Loucy (cell line): ENCODE measurements around the gene CST9.

Experiments
- EZH2phosphoT487 ChIP-seq: fragments of 200-600 bp; IDR thresholded peaks from 2 replicates; pipeline ENCODE4 v1.6.1; 2018; ENCODE audit warnings: antibody characterized with exemption, mild to moderate bottlenecking, moderate library complexity, borderline replicate concordance
- TF ChIP-seq, protein P1 (sequence below): fragments of 200-600 bp; sonication (generic); conservative IDR thresholded peaks from 2 replicates; pipeline ENCODE4 v1.5.1; 2014; ENCODE audit warnings: mild to moderate bottlenecking, antibody characterized with exemption, low read length

DNA sequence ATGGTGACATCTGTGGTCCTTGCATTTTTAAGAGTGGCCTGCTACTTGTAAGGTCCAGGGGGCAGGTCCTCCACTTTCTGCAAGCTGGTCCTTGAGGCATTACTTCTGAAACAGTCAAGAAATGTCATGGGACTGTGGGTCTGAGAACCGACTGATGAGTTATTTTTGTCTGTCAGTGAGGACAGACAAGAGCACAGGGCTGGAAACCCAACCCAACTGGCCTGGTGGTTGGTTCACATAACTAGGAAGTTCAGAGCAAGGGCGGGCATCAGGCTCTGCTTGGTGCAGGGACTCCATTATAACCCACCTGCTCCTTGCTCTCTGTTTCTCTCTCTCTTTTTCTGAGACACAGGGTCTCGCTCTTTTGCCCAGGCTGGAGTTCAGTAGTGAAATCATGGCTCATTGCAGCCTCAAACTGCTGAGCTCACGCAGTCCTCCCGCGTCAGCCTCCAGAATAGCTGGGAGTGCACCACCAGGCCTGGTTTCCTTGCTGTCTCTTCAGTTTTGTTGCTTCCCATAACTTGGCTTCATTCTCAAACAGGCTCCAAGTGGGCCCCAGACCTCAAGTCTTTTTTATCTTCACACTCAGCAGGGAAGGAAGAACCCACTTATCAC is 22.8 kb upstream of the CST9 start:
- TF ChIP-seq, protein P1, sequence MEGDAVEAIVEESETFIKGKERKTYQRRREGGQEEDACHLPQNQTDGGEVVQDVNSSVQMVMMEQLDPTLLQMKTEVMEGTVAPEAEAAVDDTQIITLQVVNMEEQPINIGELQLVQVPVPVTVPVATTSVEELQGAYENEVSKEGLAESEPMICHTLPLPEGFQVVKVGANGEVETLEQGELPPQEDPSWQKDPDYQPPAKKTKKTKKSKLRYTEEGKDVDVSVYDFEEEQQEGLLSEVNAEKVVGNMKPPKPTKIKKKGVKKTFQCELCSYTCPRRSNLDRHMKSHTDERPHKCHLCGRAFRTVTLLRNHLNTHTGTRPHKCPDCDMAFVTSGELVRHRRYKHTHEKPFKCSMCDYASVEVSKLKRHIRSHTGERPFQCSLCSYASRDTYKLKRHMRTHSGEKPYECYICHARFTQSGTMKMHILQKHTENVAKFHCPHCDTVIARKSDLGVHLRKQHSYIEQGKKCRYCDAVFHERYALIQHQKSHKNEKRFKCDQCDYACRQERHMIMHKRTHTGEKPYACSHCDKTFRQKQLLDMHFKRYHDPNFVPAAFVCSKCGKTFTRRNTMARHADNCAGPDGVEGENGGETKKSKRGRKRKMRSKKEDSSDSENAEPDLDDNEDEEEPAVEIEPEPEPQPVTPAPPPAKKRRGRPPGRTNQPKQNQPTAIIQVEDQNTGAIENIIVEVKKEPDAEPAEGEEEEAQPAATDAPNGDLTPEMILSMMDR = no peak
- TF ChIP-seq EZH2phosphoT487 = no peak
